Choroid plexus epithelial cell (primary cell): ENCODE results near the gene CLTC.

Source experiments
- DNase-seq: peaks from one replicate; pipeline ENCODE4 v3.0.0-alpha.2; 2010; ENCODE audit warnings: low read depth
- H3K4me3 ChIP-seq: 2 replicates; pipeline ENCODE4 v1.5.1; 2011; ENCODE audit warnings: low read depth, mild to moderate bottlenecking, control low read depth, low read length, moderate library complexity
- CTCF ChIP-seq: conservative IDR thresholded peaks from 2 replicates; pipeline ENCODE4 v1.5.1; 2011; ENCODE audit warnings: low read depth, mild to moderate bottlenecking, control low read depth, inconsistent platforms, low read length, moderate library complexity

CLTC gene

GRCh38 chr17:59678918-59679317 lies 59.2 kb downstream of the CLTC start:
- no peak for DNase-seq
- H3K4me3 ChIP-seq: no peak overlapping the region
- TF ChIP-seq CTCF: no peak

GRCh38 chr17:59680314-59680713 lies 60.6 kb downstream of the CLTC start:
- TF ChIP-seq CTCF: no peak
- no peak for DNase-seq
- H3K4me3 ChIP-seq: no peak overlapping the region

- no peak for DNase-seq
- TF ChIP-seq CTCF: no peak
Measured at GRCh38 chr17:59683283-59683682, 63.6 kb downstream of the CLTC start.

GRCh38 chr17:59684967-59685366 lies 65.3 kb downstream of the CLTC start:
- no peak for TF ChIP-seq CTCF
- no peak for DNase-seq
- H3K4me3 ChIP-seq: no peak overlapping the region

More at GRCh38 chr17:59683283-59683682, 63.6 kb downstream of the CLTC start:
- no peak overlapping the region for H3K4me3 ChIP-seq

- H3K4me3 ChIP-seq: no peak overlapping the region
- TF ChIP-seq CTCF: no peak
- DNase-seq: no peak
Measured at GRCh38 chr17:59688008-59688407, 68.3 kb downstream of the CLTC start.

- no peak for TF ChIP-seq CTCF
- DNase-seq: no peak
- no peak overlapping the region for H3K4me3 ChIP-seq
Measured at GRCh38 chr17:59688496-59688895, 68.8 kb downstream of the CLTC start.

GRCh38 chr17:59693582-59693981 lies 73.9 kb downstream of the CLTC start:
- no peak for DNase-seq
- no peak overlapping the region for H3K4me3 ChIP-seq
- TF ChIP-seq CTCF: no peak
